HL-60 (cell line): ENCODE data around the gene PA2G4.

Experiments used
- DNase-seq, 2 experiments: peaks; one replicate each; pipeline ENCODE4 v3.0.0-alpha.2; 2010 to 2020; ENCODE audit warnings: low read depth in 1 of 2, low spot score in 1 of 2
- H3K27ac ChIP-seq: fragments of 250-450 bp; sonication (Bioruptor Pico); replicated peaks from 2 replicates; pipeline ENCODE4 v1.5.1; 2020; ENCODE audit warnings: mild to moderate bottlenecking, moderate library complexity
- H3K27me3 ChIP-seq: fragments of 250-450 bp; sonication (Bioruptor Pico); 2 replicates; pipeline ENCODE4 v1.5.1; 2021; ENCODE audit warnings: mild to moderate bottlenecking, moderate library complexity; ENCODE audit not compliant: insufficient read depth, poor library complexity, severe bottlenecking
- H3K4me3 ChIP-seq: replicated peaks from 2 replicates; pipeline ENCODE4 v1.5.1; 2011; ENCODE audit warnings: mild to moderate bottlenecking, control low read depth, low read length; ENCODE audit not compliant: insufficient read depth
- GABPA ChIP-seq: IDR thresholded peaks from 2 replicates; pipeline ENCODE4 v1.6.1; 2012; ENCODE audit warnings: low read depth
- POLR2AphosphoS5 ChIP-seq: IDR thresholded peaks from 2 replicates; pipeline ENCODE4 v1.6.1; 2012; ENCODE audit warnings: low read depth
- REST ChIP-seq: IDR thresholded peaks from 2 replicates; pipeline ENCODE4 v1.6.1; 2012; ENCODE audit warnings: low read depth; ENCODE audit not compliant: insufficient replicate concordance
- SPI1 ChIP-seq: IDR thresholded peaks from 2 replicates; pipeline ENCODE4 v1.6.1; 2012; ENCODE audit warnings: low read depth, mild to moderate bottlenecking, borderline replicate concordance
- TF ChIP-seq, protein P1 (sequence below): IDR thresholded peaks from one replicate; pipeline ENCODE4 v1.5.1; 2011; ENCODE audit warnings: low read length, control low read depth, inconsistent platforms; ENCODE audit not compliant: insufficient read depth

Gene PA2G4

DNA sequence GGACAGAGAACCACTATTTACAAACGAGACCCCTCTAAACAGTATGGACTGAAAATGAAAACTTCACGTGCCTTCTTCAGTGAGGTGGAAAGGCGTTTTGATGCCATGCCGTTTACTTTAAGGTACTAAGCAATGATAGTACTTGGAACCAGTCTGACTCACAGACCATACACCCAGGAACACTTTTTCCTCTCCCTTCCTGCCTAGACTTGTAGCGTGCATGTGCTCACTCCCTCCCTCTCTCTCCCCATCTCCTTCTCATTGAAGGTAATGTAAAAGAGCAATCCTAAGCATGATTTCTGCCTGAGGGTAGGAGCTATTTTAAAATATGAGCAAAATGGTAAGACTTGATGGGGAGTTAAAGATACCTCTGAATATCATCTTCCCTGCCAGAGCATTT, 6.2 kb downstream of the PA2G4 start:
- no peak for DNase-seq
- no peak overlapping the region for H3K27ac ChIP-seq
- TF ChIP-seq POLR2AphosphoS5: no peak
- no peak for TF ChIP-seq GABPA
- TF ChIP-seq, protein P1, sequence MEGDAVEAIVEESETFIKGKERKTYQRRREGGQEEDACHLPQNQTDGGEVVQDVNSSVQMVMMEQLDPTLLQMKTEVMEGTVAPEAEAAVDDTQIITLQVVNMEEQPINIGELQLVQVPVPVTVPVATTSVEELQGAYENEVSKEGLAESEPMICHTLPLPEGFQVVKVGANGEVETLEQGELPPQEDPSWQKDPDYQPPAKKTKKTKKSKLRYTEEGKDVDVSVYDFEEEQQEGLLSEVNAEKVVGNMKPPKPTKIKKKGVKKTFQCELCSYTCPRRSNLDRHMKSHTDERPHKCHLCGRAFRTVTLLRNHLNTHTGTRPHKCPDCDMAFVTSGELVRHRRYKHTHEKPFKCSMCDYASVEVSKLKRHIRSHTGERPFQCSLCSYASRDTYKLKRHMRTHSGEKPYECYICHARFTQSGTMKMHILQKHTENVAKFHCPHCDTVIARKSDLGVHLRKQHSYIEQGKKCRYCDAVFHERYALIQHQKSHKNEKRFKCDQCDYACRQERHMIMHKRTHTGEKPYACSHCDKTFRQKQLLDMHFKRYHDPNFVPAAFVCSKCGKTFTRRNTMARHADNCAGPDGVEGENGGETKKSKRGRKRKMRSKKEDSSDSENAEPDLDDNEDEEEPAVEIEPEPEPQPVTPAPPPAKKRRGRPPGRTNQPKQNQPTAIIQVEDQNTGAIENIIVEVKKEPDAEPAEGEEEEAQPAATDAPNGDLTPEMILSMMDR: no peak
- TF ChIP-seq SPI1: no peak
- no peak for TF ChIP-seq REST
- no peaks in the 10 kb centered on the region for H3K27me3 ChIP-seq
- H3K4me3 ChIP-seq: no peak overlapping the region

DNA sequence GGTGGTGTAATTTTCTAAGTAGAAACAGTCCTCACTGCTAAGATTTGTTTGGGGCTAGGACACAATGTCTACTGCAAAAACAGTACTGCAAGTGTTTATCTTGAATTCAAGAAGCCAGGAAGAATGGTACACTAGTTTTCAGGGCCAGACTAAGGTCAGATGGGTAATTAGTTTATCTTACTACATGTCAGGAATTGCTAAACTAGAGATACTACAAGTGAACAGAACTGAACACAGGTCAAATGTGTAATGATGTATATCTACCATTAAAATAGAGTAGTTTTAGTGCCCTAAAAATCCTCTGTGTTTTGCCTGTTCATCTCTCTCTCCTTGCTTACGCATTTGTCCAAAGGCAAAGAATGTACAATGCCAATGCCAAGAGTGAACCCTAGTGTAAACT, 9.7 kb downstream of the PA2G4 start:
- no peak for DNase-seq
- H3K4me3 ChIP-seq: no peak overlapping the region
- H3K27me3 ChIP-seq: no peaks in the 10 kb centered on the region
- H3K27ac ChIP-seq: no peak overlapping the region
- TF ChIP-seq POLR2AphosphoS5 (no peak; the same call in 1 of the 2 replicates), GABPA (no peak), REST (no peak), SPI1 (no peak)
- TF ChIP-seq, protein P1: no peak

- TF ChIP-seq, protein P1: no peak
- TF ChIP-seq REST (no peak), GABPA (no peak), SPI1 (no peak), POLR2AphosphoS5 (no peak; the same call in 1 of the 2 replicates)
- Histone ChIP-seq H3K4me3 (peak overlapping the region; percentile 70), H3K27ac (peak overlapping the region; percentile 96), H3K27me3 (no peaks in the 10 kb centered on the region)
- no peak for DNase-seq
These were observed 11.0 kb downstream of the PA2G4 start for GRCh38 chr12:56115329-56115728.
